T-helper 9 cell (primary cell): ENCODE results near the gene TMEM163.

ENCODE experiments used
- DNase-seq: peaks from one replicate; pipeline ENCODE4 v3.0.0-alpha.2; 2020

TMEM163 gene

GRCh38 chr2:134690629-134691215 lies 28.1 kb downstream of the TMEM163 start:
- DNase-seq: no peak

- DNase-seq: no peak
These were observed 29.5 kb downstream of the TMEM163 start for GRCh38 chr2:134689315-134689714.

- no peak for DNase-seq
These were observed 32.8 kb downstream of the TMEM163 start for GRCh38 chr2:134685967-134686366.

- DNase-seq: no peak
These were observed 35.2 kb downstream of the TMEM163 start for GRCh38 chr2:134683561-134684112.

- DNase-seq: no peak
These were observed 36.1 kb downstream of the TMEM163 start for GRCh38 chr2:134682726-134683125.

- DNase-seq: no peak
These were observed 37.6 kb downstream of the TMEM163 start for GRCh38 chr2:134681201-134681600.

- DNase-seq: no peak
These were observed 39.1 kb downstream of the TMEM163 start for GRCh38 chr2:134679745-134680144.

- no peak for DNase-seq
These were observed 39.5 kb downstream of the TMEM163 start for GRCh38 chr2:134679294-134679693.

GRCh38 chr2:134677856-134678756 lies 40.7 kb downstream of the TMEM163 start:
- no peak for DNase-seq

GRCh38 chr2:134676960-134677359 lies 41.8 kb downstream of the TMEM163 start:
- DNase-seq: no peak

GRCh38 chr2:134675314-134675713 lies 43.5 kb downstream of the TMEM163 start:
- DNase-seq: no peak

GRCh38 chr2:134674687-134675086 lies 44.1 kb downstream of the TMEM163 start:
- DNase-seq: no peak

GRCh38 chr2:134671513-134671912 lies 47.3 kb downstream of the TMEM163 start:
- no peak for DNase-seq

GRCh38 chr2:134670955-134671354 lies 47.8 kb downstream of the TMEM163 start:
- no peak for DNase-seq

GRCh38 chr2:134669731-134670669 lies 48.8 kb downstream of the TMEM163 start:
- peak; percentile 59 for DNase-seq

GRCh38 chr2:134668821-134669220 lies 50.0 kb downstream of the TMEM163 start:
- DNase-seq: peak; percentile 82

- DNase-seq: no peak
These were observed 51.3 kb downstream of the TMEM163 start for GRCh38 chr2:134667541-134667940.

GRCh38 chr2:134667081-134667480 lies 51.7 kb downstream of the TMEM163 start:
- DNase-seq: no peak

GRCh38 chr2:134665727-134666506 lies 52.9 kb downstream of the TMEM163 start:
- no peak for DNase-seq

GRCh38 chr2:134663451-134664450 lies 55.0 kb downstream of the TMEM163 start:
- no peak for DNase-seq

GRCh38 chr2:134662751-134663150 lies 56.0 kb downstream of the TMEM163 start:
- no peak for DNase-seq
